Measurements from ENCODE around the gene MTHFD1L.

Gene MTHFD1L

GRCh38 chr6:151093706-151094105, 228.2 kb downstream of the MTHFD1L start:
- no peak overlapping the region for H3K27ac ChIP-seq
- TF ChIP-seq CTCF (conservative IDR thresholded peaks at IDR 0.05) = no peak

GRCh38 chr6:151095538-151096254, 230.2 kb downstream of the MTHFD1L start:
- H3K27ac ChIP-seq = no peak overlapping the region
- no peak for TF ChIP-seq CTCF (conservative IDR thresholded peaks at IDR 0.05)

- no peak overlapping the region for H3K27ac ChIP-seq
- no peak for TF ChIP-seq CTCF (conservative IDR thresholded peaks at IDR 0.05)
Observed at GRCh38 chr6:151096255-151096612, 230.7 kb downstream of the MTHFD1L start.

GRCh38 chr6:151096691-151097606, 231.4 kb downstream of the MTHFD1L start:
- no peak for TF ChIP-seq CTCF (conservative IDR thresholded peaks at IDR 0.05)
- H3K27ac ChIP-seq = no peak overlapping the region

- no peak for TF ChIP-seq CTCF (conservative IDR thresholded peaks at IDR 0.05)
- H3K27ac ChIP-seq = no peak overlapping the region
Observed at GRCh38 chr6:151098166-151098565, 232.7 kb downstream of the MTHFD1L start.

GRCh38 chr6:151100326-151100725, 234.8 kb downstream of the MTHFD1L start:
- TF ChIP-seq CTCF (conservative IDR thresholded peaks at IDR 0.05) = no peak
- H3K27ac ChIP-seq = no peak overlapping the region

- TF ChIP-seq CTCF (conservative IDR thresholded peaks at IDR 0.05) = no peak
- no peak overlapping the region for H3K27ac ChIP-seq
Observed at GRCh38 chr6:151101161-151101815, 235.8 kb downstream of the MTHFD1L start.
